Measurements from ENCODE around the gene INSM1. TPM values are rescaled to one million over a fixed set of nuclear protein-coding genes. Genes with fewer than 3 reads are reported as not detected.

The INSM1 gene
- total and polyA plus RNA-seq, 10 of the 15 experiments (the other 5 are each of a cell fraction or from before 2014, with no cell fraction given): 0.03 to 0.11 (median 0.04) TPM; not detected in 7

DNA sequence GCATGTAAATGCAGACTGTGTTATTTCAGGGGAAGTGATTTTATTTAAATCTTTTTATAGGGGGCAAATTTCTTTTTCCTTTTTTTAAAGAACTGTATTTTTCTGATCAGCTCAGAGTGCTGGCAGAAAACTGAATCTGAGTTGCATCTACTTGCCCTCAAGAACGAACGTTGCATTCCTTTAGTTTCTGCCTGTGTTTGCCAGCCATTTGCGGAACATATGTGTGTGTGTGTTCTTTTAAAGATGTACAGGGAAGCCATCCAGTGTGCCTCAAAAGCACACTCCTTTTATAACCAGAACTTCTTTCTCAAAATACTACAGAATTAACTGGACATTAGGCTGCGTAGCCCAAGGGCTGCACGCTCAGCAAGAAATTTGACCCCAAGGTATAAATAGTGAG lies 25.8 kb upstream of the INSM1 start (continued):
- TF ChIP-seq, protein P1, sequence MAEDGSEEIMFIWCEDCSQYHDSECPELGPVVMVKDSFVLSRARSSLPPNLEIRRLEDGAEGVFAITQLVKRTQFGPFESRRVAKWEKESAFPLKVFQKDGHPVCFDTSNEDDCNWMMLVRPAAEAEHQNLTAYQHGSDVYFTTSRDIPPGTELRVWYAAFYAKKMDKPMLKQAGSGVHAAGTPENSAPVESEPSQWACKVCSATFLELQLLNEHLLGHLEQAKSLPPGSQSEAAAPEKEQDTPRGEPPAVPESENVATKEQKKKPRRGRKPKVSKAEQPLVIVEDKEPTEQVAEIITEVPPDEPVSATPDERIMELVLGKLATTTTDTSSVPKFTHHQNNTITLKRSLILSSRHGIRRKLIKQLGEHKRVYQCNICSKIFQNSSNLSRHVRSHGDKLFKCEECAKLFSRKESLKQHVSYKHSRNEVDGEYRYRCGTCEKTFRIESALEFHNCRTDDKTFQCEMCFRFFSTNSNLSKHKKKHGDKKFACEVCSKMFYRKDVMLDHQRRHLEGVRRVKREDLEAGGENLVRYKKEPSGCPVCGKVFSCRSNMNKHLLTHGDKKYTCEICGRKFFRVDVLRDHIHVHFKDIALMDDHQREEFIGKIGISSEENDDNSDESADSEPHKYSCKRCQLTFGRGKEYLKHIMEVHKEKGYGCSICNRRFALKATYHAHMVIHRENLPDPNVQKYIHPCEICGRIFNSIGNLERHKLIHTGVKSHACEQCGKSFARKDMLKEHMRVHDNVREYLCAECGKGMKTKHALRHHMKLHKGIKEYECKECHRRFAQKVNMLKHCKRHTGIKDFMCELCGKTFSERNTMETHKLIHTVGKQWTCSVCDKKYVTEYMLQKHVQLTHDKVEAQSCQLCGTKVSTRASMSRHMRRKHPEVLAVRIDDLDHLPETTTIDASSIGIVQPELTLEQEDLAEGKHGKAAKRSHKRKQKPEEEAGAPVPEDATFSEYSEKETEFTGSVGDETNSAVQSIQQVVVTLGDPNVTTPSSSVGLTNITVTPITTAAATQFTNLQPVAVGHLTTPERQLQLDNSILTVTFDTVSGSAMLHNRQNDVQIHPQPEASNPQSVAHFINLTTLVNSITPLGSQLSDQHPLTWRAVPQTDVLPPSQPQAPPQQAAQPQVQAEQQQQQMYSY (CRISPR knock-in tag; IDR thresholded peaks at IDR 0.05): no peak
- TF ChIP-seq, protein P2, sequence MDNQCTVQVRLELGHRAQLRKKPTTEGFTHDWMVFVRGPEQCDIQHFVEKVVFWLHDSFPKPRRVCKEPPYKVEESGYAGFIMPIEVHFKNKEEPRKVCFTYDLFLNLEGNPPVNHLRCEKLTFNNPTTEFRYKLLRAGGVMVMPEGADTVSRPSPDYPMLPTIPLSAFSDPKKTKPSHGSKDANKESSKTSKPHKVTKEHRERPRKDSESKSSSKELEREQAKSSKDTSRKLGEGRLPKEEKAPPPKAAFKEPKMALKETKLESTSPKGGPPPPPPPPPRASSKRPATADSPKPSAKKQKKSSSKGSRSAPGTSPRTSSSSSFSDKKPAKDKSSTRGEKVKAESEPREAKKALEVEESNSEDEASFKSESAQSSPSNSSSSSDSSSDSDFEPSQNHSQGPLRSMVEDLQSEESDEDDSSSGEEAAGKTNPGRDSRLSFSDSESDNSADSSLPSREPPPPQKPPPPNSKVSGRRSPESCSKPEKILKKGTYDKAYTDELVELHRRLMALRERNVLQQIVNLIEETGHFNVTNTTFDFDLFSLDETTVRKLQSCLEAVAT (IDR thresholded peaks at IDR 0.05): no peak

DNA sequence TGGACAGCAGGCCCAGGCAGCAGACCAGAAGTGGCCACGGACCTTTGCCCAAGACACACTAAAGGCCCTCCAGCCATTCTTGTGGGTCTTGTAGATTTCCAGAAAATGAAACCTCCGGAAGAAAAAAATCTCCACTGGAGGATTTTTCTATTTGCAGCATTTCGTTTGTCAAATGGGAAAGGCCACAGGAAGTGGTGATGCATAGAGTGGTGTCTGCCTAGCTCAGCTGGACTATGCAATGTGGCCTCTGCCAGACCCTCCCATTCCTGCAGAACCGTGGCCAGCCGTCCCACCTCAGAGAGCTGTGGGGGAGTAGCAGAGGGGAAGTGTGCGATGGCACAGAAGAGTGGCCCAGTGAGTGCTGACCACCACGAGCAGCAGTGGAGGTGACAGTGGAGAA lies 24.0 kb upstream of the INSM1 start:
- Histone ChIP-seq H3K27me3 (replicated peaks in 1 of 2; ENCODE audit: control insufficient read depth in 2 of 2, insufficient read depth in 2 of 2, low read length in 1 of 2) (no peaks in the 10 kb centered on the region; a peak in 1 of 4 replicates), H4K20me1 (ENCODE audit: control insufficient read depth, insufficient read depth) (no peaks in the 10 kb centered on the region), H3K9ac (ENCODE audit: control insufficient read depth, insufficient read depth, low read length) (no peak overlapping the region), H3K4me1 (ENCODE audit: control insufficient read depth, insufficient read depth, low read length) (no peaks in the 10 kb centered on the region), H3K4me2 (ENCODE audit: control insufficient read depth, insufficient read depth) (no peak overlapping the region), H3K27ac (ENCODE audit: control insufficient read depth, insufficient read depth) (no peak overlapping the region), H3K9me3 (replicated peaks; ENCODE audit: control insufficient read depth, insufficient read depth, low read length) (no peaks in the 10 kb centered on the region), H3K4me3 (no peak overlapping the region), H3K36me3 (ENCODE audit: control insufficient read depth in 2 of 2, insufficient read depth in 2 of 2, low read length in 1 of 2) (no peaks in the 10 kb centered on the region), H2AFZ (ENCODE audit: control insufficient read depth, low read depth, low read length) (no peak overlapping the region), H3K79me2 (ENCODE audit: control insufficient read depth, insufficient read depth, low read length) (no peaks in the 10 kb centered on the region)
- no peak for TF ChIP-seq PAX8 (IDR thresholded peaks at IDR 0.05)
- ChIA-PET CTCF (no interaction called here), SMC1A (ENCODE audit: uncharacterized antibody, unreplicated experiment) (no interaction called here), POLR2A (no interaction called here), RAD21 (ENCODE audit: unreplicated experiment) (interaction anchor here (0.8 kb wide), 1 partner anchor 235 kb away, joined by 3 read pairs; no protein-coding TSS in a partner anchor)
- BruUV-seq (replicated peaks): no TSS peak
- in situ Hi-C loops (cut with MboI) (no loop called here), intact Hi-C loops (cut with micrococcal nuclease; ENCODE audit: unreplicated experiment) (no loop called here)
- DNase-seq (ENCODE audit: low read depth, low spot score) (no peak), FAIRE-seq (no peak), ATAC-seq (no peak)
- 31% methylated on average over 7 of the region's 7 CpGs for WGBS (ENCODE audit: insufficient coverage, insufficient replicate concordance, low lambda C conversion rate, missing lambda C conversion rate)

Data from GM12878 (cell line).